Left lung (tissue), 10 donors: ENCODE data around the gene MAST4. TPM values are rescaled to one million over a fixed set of nuclear protein-coding genes. Genes with fewer than 3 reads are reported as not detected.

Experiments
- ATAC-seq: fragments of 200-7000 bp; cut with Tn5 transposase; one replicate; pipeline ENCODE4 v1.9.1; 2020; ENCODE audit warnings: moderate library complexity
- DNase-seq, 4 donors: peaks; one replicate each; pipeline ENCODE4 v3.0.0-alpha.2; 2013 to 2020
- H3K27ac ChIP-seq, 2 donors: fragments of 200-600 bp; sonication (generic) in 1 of 2; one replicate each; pipeline versions ENCODE4 v1.5.0 to v1.8.0; 2020 to 2021
- H3K27me3 ChIP-seq, 2 donors: fragments of 200-600 bp; sonication (generic) in 1 of 2; one replicate each; pipeline versions ENCODE4 v1.5.0 to v1.8.0; 2020 to 2021
- H3K36me3 ChIP-seq, 2 donors: fragments of 200-600 bp; sonication (generic) in 1 of 2; one replicate each; pipeline versions ENCODE4 v1.5.0 to v1.8.0; 2020 to 2021
- H3K4me1 ChIP-seq, 2 donors: fragments of 200-600 bp; one replicate each; pipeline ENCODE4 v1.8.0; 2021
- H3K4me3 ChIP-seq, 2 donors: fragments of 200-600 bp; sonication (generic) in 1 of 2; one replicate each; pipeline versions ENCODE4 v1.5.0 to v1.8.0; 2020 to 2021; ENCODE audit warnings: mild to moderate bottlenecking in 1 of 2
- H3K9me3 ChIP-seq, 2 donors: fragments of 200-600 bp; sonication (generic) in 1 of 2; one replicate each; pipeline versions ENCODE4 v1.5.0 to v1.8.0; 2020 to 2021
- CTCF ChIP-seq, 2 donors: fragments of 200-600 bp; sonication (generic) in 1 of 2; IDR thresholded peaks; one replicate each; pipeline versions ENCODE4 v1.5.0 to v1.8.0; 2021; ENCODE audit warnings: antibody characterized with exemption in 2 of 2
- intact Hi-C, 2 donors: fragments of 100-400 bp; cut with DNase I; formaldehyde crosslinking; loops; one replicate each; pipeline versions ENCODE4 v1.11.2 to v1.14.2; 2022
- polyA plus RNA-seq, 6 donors: library from polyadenylated mRNA; unstranded; fragments of 120-200 nt; gene quantifications; one replicate each; pipeline ENCODE4 v1.2.1, GENCODE V29; 2013; ENCODE audit not compliant: insufficient read length in 6 of 6
- total RNA-seq, 2 donors: library from RNA; stranded (reverse); fragmentation: NEBNext Ultra II Directional; extraction: Animal tissue kit (Norgen Biotek cat#: 25700); gene quantifications; one replicate each; pipeline ENCODE4 v1.2.1, GENCODE V29; 2021
- donor health status: DM: no; HTN: yes; CAD: no.
- donor health status: DM: no; HTN: no; CAD: no.

Gene MAST4
- total and polyA plus RNA-seq, 8 donors = 47.7 to 57.6 (median 53.0) TPM

DNA sequence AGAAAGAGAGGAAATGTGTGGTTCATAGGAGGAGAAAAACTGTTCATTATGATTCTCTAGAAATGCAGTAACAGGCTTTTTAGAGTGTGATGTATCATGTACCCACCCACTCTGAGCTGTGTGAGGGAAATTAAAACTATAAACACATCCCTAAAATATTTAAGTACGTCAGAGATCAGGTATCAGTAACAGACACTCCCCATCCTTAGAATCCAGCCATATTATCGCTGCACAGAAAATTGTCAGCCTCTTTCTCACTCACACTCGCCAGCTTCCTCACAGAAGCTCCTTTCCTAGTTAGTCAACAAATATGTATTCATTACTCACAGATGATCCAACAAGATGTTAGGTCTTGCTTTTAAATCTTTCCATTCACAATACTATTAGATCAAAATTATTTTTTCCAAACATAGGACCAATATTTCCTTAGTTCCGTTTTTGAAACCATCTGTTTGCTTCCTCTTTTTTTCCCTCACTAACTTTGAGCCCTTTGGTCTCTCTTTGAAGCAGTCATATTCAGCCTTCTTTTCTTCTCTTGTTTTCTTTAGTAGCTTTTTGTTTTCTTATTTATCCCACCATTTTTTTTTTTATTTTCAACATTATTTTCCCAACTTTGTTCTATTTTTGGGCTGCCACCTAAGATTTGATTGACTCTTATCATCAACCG, 13.6 kb upstream of the MAST4 start:
- ATAC-seq (no peak), DNase-seq (no peak)
- Histone ChIP-seq H3K27ac (no peak overlapping the region), H3K36me3 (no peaks in the 10 kb centered on the region), H3K9me3 (no peaks in the 10 kb centered on the region), H3K27me3 (no peaks in the 10 kb centered on the region), H3K4me1 (no peaks in the 10 kb centered on the region), H3K4me3 (no peak overlapping the region)
- intact Hi-C loops = no loop called here
- TF ChIP-seq CTCF (IDR thresholded peaks at IDR 0.05) = no peak

DNA sequence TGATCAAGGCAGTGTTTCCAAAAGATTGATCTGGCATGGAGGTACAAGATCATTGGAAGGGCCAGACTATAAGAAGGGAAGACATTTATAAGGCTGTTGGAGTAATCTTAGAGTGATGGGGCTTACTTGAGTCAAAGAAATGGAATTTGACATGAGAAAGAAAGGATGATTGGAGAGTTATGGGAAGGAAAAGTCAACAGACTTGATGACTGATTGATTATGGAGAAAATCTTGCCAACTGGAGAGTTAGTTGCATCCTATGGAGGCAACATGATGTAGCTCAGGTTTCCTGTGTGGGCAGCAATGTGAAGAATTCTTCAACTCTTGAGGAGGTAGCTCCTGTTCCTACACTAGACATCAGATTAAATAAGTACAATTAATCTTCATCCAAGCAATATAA, 10.9 kb upstream of the MAST4 start:
- H3K36me3 ChIP-seq = no peaks in the 10 kb centered on the region
- H3K4me3 ChIP-seq = no peak overlapping the region
- no peaks in the 10 kb centered on the region for H3K4me1 ChIP-seq
- DNase-seq (no peak), ATAC-seq (no peak)
- intact Hi-C loops = no loop called here
- peaks cover 0 to 4% of the 10 kb centered on the region in 2 donors for H3K27me3 ChIP-seq
- H3K9me3 ChIP-seq = no peaks in the 10 kb centered on the region
- TF ChIP-seq CTCF (IDR thresholded peaks at IDR 0.05) = no peak
- H3K27ac ChIP-seq = no peak overlapping the region

- Histone ChIP-seq H3K9me3 (no peaks in the 10 kb centered on the region), H3K27ac (no peak overlapping the region), H3K4me1 (no peaks in the 10 kb centered on the region), H3K27me3 (peaks cover 0 to 16% of the 10 kb centered on the region in 2 donors), H3K4me3 (no peak overlapping the region), H3K36me3 (no peaks in the 10 kb centered on the region)
- intact Hi-C loops = no loop called here
- no peak for TF ChIP-seq CTCF (IDR thresholded peaks at IDR 0.05)
- no peak for ATAC-seq
- no peak for DNase-seq
Measured at GRCh38 chr5:66587771-66588170, 8.4 kb upstream of the MAST4 start.

DNA sequence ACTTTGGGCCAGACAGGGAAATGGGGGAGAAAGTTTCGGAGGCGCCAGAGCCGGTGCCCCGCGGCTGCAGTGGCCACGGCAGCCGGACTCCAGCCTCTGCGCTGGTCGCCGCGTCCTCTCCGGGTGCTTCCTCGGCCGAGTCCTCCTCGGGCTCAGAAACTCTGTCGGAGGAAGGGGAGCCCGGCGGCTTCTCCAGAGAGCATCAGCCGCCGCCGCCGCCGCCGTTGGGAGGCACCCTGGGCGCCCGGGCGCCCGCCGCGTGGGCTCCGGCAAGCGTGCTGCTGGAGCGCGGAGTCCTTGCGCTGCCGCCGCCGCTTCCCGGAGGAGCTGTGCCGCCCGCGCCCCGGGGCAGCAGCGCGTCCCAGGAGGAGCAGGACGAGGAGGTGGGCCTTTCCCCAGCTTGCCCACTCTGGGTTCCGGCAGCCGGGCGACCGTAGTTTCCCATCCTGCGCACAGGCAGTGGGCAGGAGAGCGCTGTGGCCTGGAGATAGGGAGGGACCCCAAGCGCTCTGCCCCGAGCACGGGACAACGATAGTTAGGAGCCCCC, 516 bp downstream of the MAST4 start:
- Histone ChIP-seq H3K4me3 (peak overlapping the region; percentile 63 to 84), H3K4me1 (peaks cover 0 to 22% of the 10 kb centered on the region in 2 donors), H3K27me3 (peaks cover 0 to 73% of the 10 kb centered on the region in 2 donors), H3K27ac (peak overlapping the region; percentile 52 to 65), H3K36me3 (no peaks in the 10 kb centered on the region), H3K9me3 (no peaks in the 10 kb centered on the region)
- peak; percentile 42 for ATAC-seq
- DNase-seq = peak in 2 of 4 donors; percentile 55 to 82
- TF ChIP-seq CTCF (IDR thresholded peaks at IDR 0.05) = no peak
- intact Hi-C loops = no loop called here

- ATAC-seq = peak; percentile 62
- H3K27ac ChIP-seq = peak overlapping the region; percentile 52 to 65
- H3K36me3 ChIP-seq = no peaks in the 10 kb centered on the region
- peak overlapping the region; percentile 63 to 84 for H3K4me3 ChIP-seq
- intact Hi-C loops = no loop called here
- peak; percentile 56 to 86 (median 71) for DNase-seq
- peaks cover 0 to 22% of the 10 kb centered on the region in 2 donors for H3K4me1 ChIP-seq
- no peaks in the 10 kb centered on the region for H3K9me3 ChIP-seq
- no peak for TF ChIP-seq CTCF (IDR thresholded peaks at IDR 0.05)
- peaks cover 0 to 68% of the 10 kb centered on the region in 2 donors for H3K27me3 ChIP-seq
Measured at GRCh38 chr5:66597183-66597757, 1.1 kb downstream of the MAST4 start.
